Epithelial cell of proximal tubule (primary cell): ENCODE data around the gene ARMC9. TPM values are rescaled to one million over a fixed set of nuclear protein-coding genes. Genes with fewer than 3 reads are reported as not detected.

Experiments
- DNase-seq: peaks from one replicate; pipeline ENCODE4 v3.0.0-alpha.2; 2011; ENCODE audit warnings: low read depth
- H3K4me3 ChIP-seq: 2 replicates; pipeline ENCODE4 v1.5.1; 2011; ENCODE audit warnings: low read depth, mild to moderate bottlenecking, low read length
- CTCF ChIP-seq: conservative IDR thresholded peaks from 2 replicates; pipeline ENCODE4 v1.5.1; 2012; ENCODE audit warnings: low read depth, mild to moderate bottlenecking, low read length
- total RNA-seq: library from RNA; depleted of rRNA; stranded (reverse); fragments of >200 nt; gene quantifications from 2 replicates; pipeline ENCODE4 v1.2.3, GENCODE V29; 2015

Gene ARMC9
- total RNA-seq, 1 donor from 2014 or later: 12.6 TPM

DNA sequence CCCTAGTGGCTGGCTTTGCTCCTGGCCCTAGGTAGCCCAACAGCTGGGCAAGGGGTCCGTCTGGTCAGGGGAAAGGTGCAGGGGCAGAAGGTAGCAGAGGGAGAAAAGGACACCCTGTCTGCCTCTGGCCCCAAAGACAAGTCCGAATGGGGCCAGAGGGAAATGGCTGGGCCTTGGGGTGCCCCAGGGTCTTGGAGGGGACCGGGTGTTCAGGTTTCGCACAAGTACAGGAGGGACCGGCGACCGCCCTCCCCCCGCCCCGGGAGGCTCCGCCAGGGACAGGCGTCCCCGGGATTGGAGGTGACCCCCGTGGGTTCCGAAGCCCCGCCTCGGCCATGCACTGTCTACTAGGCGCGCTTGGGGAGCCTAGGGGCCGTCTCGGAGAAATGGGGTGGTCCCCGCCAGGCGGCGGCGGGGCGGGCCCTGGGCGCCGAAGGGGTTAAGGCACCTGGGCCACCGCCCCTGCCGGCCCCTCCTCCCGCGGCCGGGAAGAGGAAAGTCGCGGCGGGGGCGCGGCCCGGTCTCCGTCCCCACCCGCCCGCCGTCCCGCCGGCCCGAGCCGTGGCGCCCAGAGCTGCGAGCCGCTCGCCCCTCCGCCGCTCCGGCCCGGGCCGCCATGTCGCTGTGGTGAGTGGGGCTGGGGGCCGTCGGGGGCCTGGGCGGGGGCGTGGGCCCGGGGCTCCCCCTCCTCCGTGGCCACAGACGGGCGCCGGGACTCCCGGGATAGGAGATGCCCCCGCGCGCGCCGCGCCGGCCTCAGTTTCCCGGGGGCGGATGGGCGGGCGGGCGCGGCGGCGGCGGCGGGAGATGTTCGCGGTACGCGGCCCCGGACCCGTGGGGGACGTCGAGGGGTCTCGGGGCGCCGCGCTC lies 197.0 kb downstream of the ARMC9 start, which contains the start of gene B3GNT7:
Gene B3GNT7 (plus strand): TSS at position 523 of the 870 bp plus-strand sequence. CDS start 94 bp downstream, at position 617.
- no peak for DNase-seq
- H3K4me3 ChIP-seq: peak within 1 kb of the TSS; percentile 35
- TF ChIP-seq CTCF: no peak

- TF ChIP-seq CTCF: no peak
- no peak overlapping the region for H3K4me3 ChIP-seq
Measured at GRCh38 chr2:231396058-231396821, 197.8 kb downstream of the ARMC9 start.

GRCh38 chr2:231397011-231397927 lies 198.8 kb downstream of the ARMC9 start:
- no peak for TF ChIP-seq CTCF
- H3K4me3 ChIP-seq: no peak overlapping the region
- DNase-seq: no peak

More at GRCh38 chr2:231396058-231396821, 197.8 kb downstream of the ARMC9 start:
- DNase-seq: no peak

- H3K4me3 ChIP-seq: no peak overlapping the region
- no peak for TF ChIP-seq CTCF
- DNase-seq: no peak
Measured at GRCh38 chr2:231397928-231398294, 199.5 kb downstream of the ARMC9 start.

DNA sequence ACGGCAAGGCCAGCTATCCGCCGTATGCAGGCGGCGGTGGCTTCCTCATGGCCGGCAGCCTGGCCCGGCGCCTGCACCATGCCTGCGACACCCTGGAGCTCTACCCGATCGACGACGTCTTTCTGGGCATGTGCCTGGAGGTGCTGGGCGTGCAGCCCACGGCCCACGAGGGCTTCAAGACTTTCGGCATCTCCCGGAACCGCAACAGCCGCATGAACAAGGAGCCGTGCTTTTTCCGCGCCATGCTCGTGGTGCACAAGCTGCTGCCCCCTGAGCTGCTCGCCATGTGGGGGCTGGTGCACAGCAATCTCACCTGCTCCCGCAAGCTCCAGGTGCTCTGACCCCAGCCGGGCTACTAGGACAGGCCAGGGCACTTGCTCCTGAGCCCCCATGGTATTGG lies 200.2 kb downstream of the ARMC9 start:
- no peak for DNase-seq
- TF ChIP-seq CTCF: no peak

GRCh38 chr2:231399046-231399852 lies 200.8 kb downstream of the ARMC9 start:
- no peak for TF ChIP-seq CTCF
- no peak for DNase-seq
- no peak overlapping the region for H3K4me3 ChIP-seq

More for the DNA sequence above, 200.2 kb downstream of the ARMC9 start:
- H3K4me3 ChIP-seq: no peak overlapping the region
